ENCODE results near the gene MRPS34.

MRPS34 gene

GRCh38 chr16:1723450-1724147 lies 49.3 kb downstream of the MRPS34 start:
- DNase-seq: no peak
